ENCODE measurements around the gene KPNA4. TPM values are rescaled to one million over a fixed set of nuclear protein-coding genes. Genes with fewer than 3 reads are reported as not detected.
"Not testable (repeated sequence)": the region's sequence is repeated elsewhere in the genome, so short reads cannot be mapped to it uniquely, and the experiment has no call there.

Gene KPNA4
- total RNA-seq, 5 donors from 2014 or later (not counting 1 experiment from before 2014, with no cell fraction given), result 31.9 to 53.7 (median 43.4) TPM

DNA sequence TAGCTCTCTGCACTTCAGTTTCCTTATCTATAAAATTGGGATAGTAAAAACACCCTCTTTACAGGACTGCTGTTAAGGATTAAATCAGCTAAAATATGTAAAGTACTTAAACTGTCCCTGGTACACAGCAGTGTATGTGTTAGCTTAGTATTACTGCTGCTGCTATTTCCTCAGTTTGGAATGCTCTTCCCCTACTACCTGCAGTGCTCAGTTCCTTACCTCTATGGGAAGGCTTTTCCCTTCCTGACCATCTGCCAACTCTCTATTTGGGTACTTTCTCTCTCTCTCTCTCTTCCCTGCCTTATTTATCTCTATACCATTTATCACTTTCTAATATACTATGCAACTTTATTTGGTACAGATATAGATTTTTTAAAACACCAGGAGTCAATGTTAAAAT, 26.5 kb downstream of the KPNA4 start:
- peaks cover 4 to 8% of the 10 kb centered on the region in 2 donors for H3K36me3 ChIP-seq (ENCODE audit: control insufficient read depth in 2 of 2, extremely low read depth in 1 of 2, insufficient read depth in 1 of 2, low read length in 1 of 2)
- Mint-ChIP-seq H3K9me3 (no peaks in the 10 kb centered on the region), H3K27me3 (no peaks in the 10 kb centered on the region), H3K4me3 (no peak overlapping the region), H3K4me1 (peaks cover 49 to 56% (median 52%) of the 10 kb centered on the region in 3 donors), H3K36me3 (peaks cover 6% of the 10 kb centered on the region), H3K27ac (peak overlapping the region; percentile 19 to 53)
- peaks cover 3 to 4% of the 10 kb centered on the region in 2 experiments for H3K4me1 ChIP-seq (ENCODE audit: control insufficient read depth in 1 of 2, extremely low read depth in 1 of 2, insufficient read depth in 2 of 2, low read length in 2 of 2)
- POLR2A ChIA-PET, result interaction anchor here in 1 of 2 donors (0.6 kb wide), 1 partner anchor 181 kb away, joined by 5 read pairs; no protein-coding TSS in a partner anchor
- CTCF ChIA-PET, result no interaction called here
- H3K27me3 ChIP-seq (replicated peaks in 1 of 2; ENCODE audit: control insufficient read depth in 2 of 2, extremely low read depth in 1 of 2, insufficient read depth in 2 of 2, low read length in 1 of 2), result no peaks in the 10 kb centered on the region
- H3K4me3 ChIP-seq (ENCODE audit: control insufficient read depth in 1 of 2, extremely low read depth in 1 of 2, low read length in 1 of 2), result no peak overlapping the region
- no peak overlapping the region for H3K27ac ChIP-seq (ENCODE audit: low read length)
- no peak for DNase-seq
- no peaks in the 10 kb centered on the region for H3K9me3 ChIP-seq
- no peak for ATAC-seq (replicated peaks in 1 of 4)

DNA sequence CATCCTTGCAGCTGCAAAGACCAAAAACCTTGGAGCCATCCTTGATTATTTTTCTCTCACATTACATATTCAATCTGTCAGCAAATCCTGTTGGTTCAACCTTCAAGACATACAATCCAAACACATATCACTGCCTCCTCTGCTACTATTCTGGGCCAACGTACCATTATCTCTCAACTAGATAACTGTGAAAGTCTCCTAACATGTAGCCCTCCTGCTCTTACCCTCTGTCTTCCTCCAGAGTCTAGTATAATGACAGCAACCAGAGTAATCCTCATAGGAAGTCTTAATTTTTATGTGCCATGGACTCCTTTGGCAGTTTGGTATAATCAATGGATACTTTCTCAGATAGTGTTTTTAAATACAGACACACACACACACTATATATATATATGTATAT, 27.6 kb downstream of the KPNA4 start:
- Mint-ChIP-seq H3K36me3 (peaks cover 7% of the 10 kb centered on the region), H3K27me3 (no peaks in the 10 kb centered on the region), H3K9me3 (no peaks in the 10 kb centered on the region), H3K27ac (no peak overlapping the region), H3K4me1 (peaks cover 40 to 50% (median 46%) of the 10 kb centered on the region in 3 donors), H3K4me3 (no peak overlapping the region)
- ChIA-PET POLR2A (interaction anchor here in 1 of 2 donors (0.5 kb wide), 1 partner anchor 9 kb away, joined by 3 read pairs; no protein-coding TSS in a partner anchor), CTCF (no interaction called here)
- Histone ChIP-seq H3K27me3 (replicated peaks in 1 of 2; ENCODE audit: control insufficient read depth in 2 of 2, extremely low read depth in 1 of 2, insufficient read depth in 2 of 2, low read length in 1 of 2) (no peaks in the 10 kb centered on the region), H3K27ac (ENCODE audit: low read length) (no peak overlapping the region), H3K4me3 (ENCODE audit: control insufficient read depth in 1 of 2, extremely low read depth in 1 of 2, low read length in 1 of 2) (no peak overlapping the region), H3K4me1 (ENCODE audit: control insufficient read depth in 1 of 2, extremely low read depth in 1 of 2, insufficient read depth in 2 of 2, low read length in 2 of 2) (peaks cover 0 to 4% of the 10 kb centered on the region in 2 experiments), H3K9me3 (no peaks in the 10 kb centered on the region), H3K36me3 (ENCODE audit: control insufficient read depth in 2 of 2, extremely low read depth in 1 of 2, insufficient read depth in 1 of 2, low read length in 1 of 2) (peaks cover 0 to 11% of the 10 kb centered on the region in 2 donors)
- no peak for ATAC-seq (replicated peaks in 1 of 4)
- DNase-seq, result no peak
- WGBS (ENCODE audit: insufficient coverage), result 100% methylated on average over 1 of the region's 1 CpG

DNA sequence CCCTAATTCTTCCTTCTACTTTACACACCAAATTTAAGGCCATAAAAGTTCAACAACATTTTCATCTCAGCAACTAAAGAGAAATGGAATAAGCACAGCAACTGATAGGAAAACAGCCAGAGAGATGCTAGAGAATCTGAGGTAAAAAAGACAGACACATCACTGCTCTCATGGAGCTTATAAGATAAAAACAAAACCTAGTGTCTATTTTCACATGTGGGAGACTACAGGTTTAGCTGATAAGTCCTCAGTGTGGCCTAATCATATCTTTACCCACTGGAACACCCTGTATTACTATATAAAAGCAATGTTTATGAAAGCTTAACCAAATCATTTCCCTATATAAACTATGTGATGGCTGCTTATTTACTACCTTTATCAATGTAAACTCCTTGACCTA, 33.0 kb downstream of the KPNA4 start:
- H3K4me3 ChIP-seq (ENCODE audit: control insufficient read depth in 1 of 2, extremely low read depth in 1 of 2, low read length in 1 of 2), result no peak overlapping the region
- Mint-ChIP-seq H3K27me3 (no peaks in the 10 kb centered on the region), H3K27ac (no peak overlapping the region), H3K9me3 (no peaks in the 10 kb centered on the region), H3K36me3 (peaks cover 25% of the 10 kb centered on the region), H3K4me1 (peaks cover 6 to 12% (median 7%) of the 10 kb centered on the region in 3 donors), H3K4me3 (no peak overlapping the region)
- no peaks in the 10 kb centered on the region for H3K9me3 ChIP-seq
- no peaks in the 10 kb centered on the region for H3K4me1 ChIP-seq (ENCODE audit: control insufficient read depth in 1 of 2, extremely low read depth in 1 of 2, insufficient read depth in 2 of 2, low read length in 2 of 2)
- H3K27ac ChIP-seq (ENCODE audit: low read length), result no peak overlapping the region
- DNase-seq (no peak), ATAC-seq (replicated peaks in 1 of 4) (no peak)
- ChIA-PET CTCF (interaction anchor here in 1 of 2 donors (0.6 kb wide), 1 partner anchor 712 kb away, joined by 3 read pairs; no protein-coding TSS in a partner anchor), POLR2A (no interaction called here)
- no peaks in the 10 kb centered on the region for H3K27me3 ChIP-seq (replicated peaks in 1 of 2; ENCODE audit: control insufficient read depth in 2 of 2, extremely low read depth in 1 of 2, insufficient read depth in 2 of 2, low read length in 1 of 2)
- H3K36me3 ChIP-seq (ENCODE audit: control insufficient read depth in 2 of 2, extremely low read depth in 1 of 2, insufficient read depth in 1 of 2, low read length in 1 of 2), result peaks cover 0 to 37% of the 10 kb centered on the region in 2 donors

DNA sequence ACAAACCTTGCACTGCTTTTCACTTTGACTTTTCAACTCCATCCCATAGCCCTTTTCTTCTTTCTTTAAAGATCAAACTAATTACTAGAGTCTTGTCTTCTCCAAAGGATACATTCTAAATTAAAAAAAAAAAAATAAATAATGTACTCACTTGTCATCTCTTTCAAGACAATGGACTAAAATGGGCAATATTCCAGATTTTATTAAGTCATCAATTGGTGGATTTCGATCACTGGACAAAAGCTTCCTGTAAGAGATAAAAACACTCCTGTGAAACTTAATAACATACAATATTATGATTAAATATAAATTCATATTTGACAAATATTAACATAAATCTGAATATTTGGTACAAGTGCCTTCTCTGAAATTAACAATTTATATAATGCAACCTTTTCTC, 34.1 kb downstream of the KPNA4 start:
- H3K27ac ChIP-seq (ENCODE audit: low read length), result no peak overlapping the region
- no peaks in the 10 kb centered on the region for H3K4me1 ChIP-seq (ENCODE audit: control insufficient read depth in 1 of 2, extremely low read depth in 1 of 2, insufficient read depth in 2 of 2, low read length in 2 of 2)
- Mint-ChIP-seq H3K36me3 (peaks cover 30% of the 10 kb centered on the region), H3K9me3 (no peaks in the 10 kb centered on the region), H3K4me3 (no peak overlapping the region), H3K4me1 (peaks cover 2 to 5% (median 3%) of the 10 kb centered on the region in 3 donors), H3K27me3 (no peaks in the 10 kb centered on the region), H3K27ac (peak overlapping the region in 1 of 2 donors; percentile 53)
- ChIA-PET CTCF (no interaction called here), POLR2A (no interaction called here)
- H3K36me3 ChIP-seq (ENCODE audit: control insufficient read depth in 2 of 2, extremely low read depth in 1 of 2, insufficient read depth in 1 of 2, low read length in 1 of 2), result peaks cover 0 to 42% of the 10 kb centered on the region in 2 donors
- no peaks in the 10 kb centered on the region for H3K27me3 ChIP-seq (replicated peaks in 1 of 2; ENCODE audit: control insufficient read depth in 2 of 2, extremely low read depth in 1 of 2, insufficient read depth in 2 of 2, low read length in 1 of 2)
- no peaks in the 10 kb centered on the region for H3K9me3 ChIP-seq
- no peak overlapping the region for H3K4me3 ChIP-seq (ENCODE audit: control insufficient read depth in 1 of 2, extremely low read depth in 1 of 2, low read length in 1 of 2)
- no peak for ATAC-seq (replicated peaks in 1 of 4)
- DNase-seq, result no peak
- no CpG with 5 or more reads among the region's 1 CpG for WGBS (ENCODE audit: insufficient coverage)

DNA sequence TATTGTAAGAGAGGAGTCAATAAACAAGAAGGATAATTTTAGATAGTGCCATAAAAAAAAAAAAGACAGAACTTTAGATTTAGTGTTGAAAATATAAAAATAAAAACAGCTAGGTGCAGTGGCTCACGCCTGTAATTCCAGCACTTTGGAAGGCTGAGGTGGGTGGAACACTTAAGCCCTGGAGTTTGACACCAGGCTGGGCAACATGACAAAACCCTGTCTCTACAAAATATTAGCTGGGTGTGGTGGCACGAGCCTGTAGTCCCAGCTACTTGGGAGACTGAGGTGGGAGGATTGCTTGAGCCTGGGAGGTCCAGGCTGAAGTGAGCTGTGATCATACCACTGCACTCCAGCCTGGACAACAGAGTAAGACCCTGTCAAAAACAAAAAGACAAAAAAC, 49.0 kb downstream of the KPNA4 start:
- not testable (repeated sequence) for H3K4me1 ChIP-seq (ENCODE audit: control insufficient read depth in 1 of 2, extremely low read depth in 1 of 2, insufficient read depth in 2 of 2, low read length in 2 of 2); ATAC-seq (replicated peaks in 1 of 4); H3K27me3 ChIP-seq (replicated peaks in 1 of 2; ENCODE audit: control insufficient read depth in 2 of 2, extremely low read depth in 1 of 2, insufficient read depth in 2 of 2, low read length in 1 of 2); H3K27ac ChIP-seq (ENCODE audit: low read length); H3K4me3 ChIP-seq (ENCODE audit: control insufficient read depth in 1 of 2, extremely low read depth in 1 of 2, low read length in 1 of 2); H3K27ac Mint-ChIP-seq; H3K4me1 Mint-ChIP-seq; DNase-seq; H3K27me3 Mint-ChIP-seq; H3K4me3 Mint-ChIP-seq; H3K9me3 Mint-ChIP-seq; H3K9me3 ChIP-seq
- H3K36me3 ChIP-seq (ENCODE audit: control insufficient read depth in 2 of 2, extremely low read depth in 1 of 2, insufficient read depth in 1 of 2, low read length in 1 of 2), result peaks cover 17 to 78% of the 10 kb centered on the region in 2 donors
- no CpG with 5 or more reads among the region's 2 CpGs for WGBS (ENCODE audit: insufficient coverage)
- ChIA-PET CTCF (interaction anchor here in 1 of 2 donors (0.6 kb wide), 1 partner anchor 178 kb away, joined by 3 read pairs; no protein-coding TSS in a partner anchor), POLR2A (interaction anchor here in 1 of 2 donors (0.8 to 1.1 kb wide), 2 partner anchors 49 to 826 kb away, joined by 4 to 8 read pairs; partner anchors contain the start of gene KPNA4)
- H3K36me3 Mint-ChIP-seq, result peaks cover 56% of the 10 kb centered on the region

DNA sequence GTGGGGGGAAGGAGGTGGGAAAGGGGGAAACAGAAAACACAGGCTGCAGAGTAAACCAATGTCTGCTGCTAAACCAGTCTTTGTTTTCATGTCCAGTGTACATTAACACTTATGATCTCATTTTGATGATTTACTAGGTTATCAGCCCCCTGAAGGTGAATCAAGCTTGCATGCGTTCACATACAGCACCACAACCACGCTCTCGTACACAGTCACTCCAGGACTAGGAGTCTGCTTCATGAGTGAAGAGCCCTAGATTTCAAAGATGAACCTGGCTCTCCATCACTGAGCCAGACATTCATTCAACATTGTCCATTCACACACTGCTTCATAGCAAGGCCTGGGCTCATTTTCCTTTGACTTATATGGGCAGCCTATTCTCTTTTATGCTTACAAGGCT, 64.0 kb downstream of the KPNA4 start:
- H3K9me3 ChIP-seq, result no peaks in the 10 kb centered on the region
- Mint-ChIP-seq H3K27me3 (no peaks in the 10 kb centered on the region), H3K4me1 (no peaks in the 10 kb centered on the region), H3K36me3 (peaks cover 34% of the 10 kb centered on the region), H3K4me3 (no peak overlapping the region), H3K27ac (peak overlapping the region in 1 of 2 donors; percentile 16), H3K9me3 (no peaks in the 10 kb centered on the region)
- H3K4me1 ChIP-seq (ENCODE audit: control insufficient read depth in 1 of 2, extremely low read depth in 1 of 2, insufficient read depth in 2 of 2, low read length in 2 of 2), result no peaks in the 10 kb centered on the region
- 95% methylated on average over 3 of the region's 3 CpGs for WGBS (ENCODE audit: insufficient coverage)
- peaks cover 8 to 42% of the 10 kb centered on the region in 2 donors for H3K36me3 ChIP-seq (ENCODE audit: control insufficient read depth in 2 of 2, extremely low read depth in 1 of 2, insufficient read depth in 1 of 2, low read length in 1 of 2)
- POLR2A ChIA-PET, result no interaction called here
- no peak overlapping the region for H3K4me3 ChIP-seq (ENCODE audit: control insufficient read depth in 1 of 2, extremely low read depth in 1 of 2, low read length in 1 of 2)
- DNase-seq (no peak), ATAC-seq (replicated peaks in 1 of 4) (no peak)
- CTCF ChIA-PET, result no interaction called here
- H3K27ac ChIP-seq (ENCODE audit: low read length), result no peak overlapping the region
- H3K27me3 ChIP-seq (replicated peaks in 1 of 2; ENCODE audit: control insufficient read depth in 2 of 2, extremely low read depth in 1 of 2, insufficient read depth in 2 of 2, low read length in 1 of 2), result no peaks in the 10 kb centered on the region

Measured in T-cell (primary cell).